Mucosa of descending colon (tissue), 3 donors: ENCODE results near the gene GLI3. TPM values are rescaled to one million over a fixed set of nuclear protein-coding genes. Genes with fewer than 3 reads are reported as not detected.

ENCODE experiments used
- ATAC-seq: fragments of 200-7000 bp; cut with Tn5 transposase; one replicate; pipeline ENCODE4 v1.9.1; 2020; ENCODE audit warnings: mild to moderate bottlenecking, moderate library complexity
- DNase-seq, 3 donors: peaks; one replicate each; pipeline ENCODE4 v3.0.0-alpha.2; 2020
- H3K36me3 ChIP-seq: fragments of 200-600 bp; one replicate; pipeline ENCODE4 v1.8.0; 2021; ENCODE audit warnings: low read depth, mild to moderate bottlenecking
- H3K4me1 ChIP-seq: fragments of 200-600 bp; one replicate; pipeline ENCODE4 v1.8.0; 2021; ENCODE audit warnings: low read depth, mild to moderate bottlenecking
- H3K4me3 ChIP-seq: fragments of 200-600 bp; one replicate; pipeline ENCODE4 v1.8.0; 2021; ENCODE audit warnings: mild to moderate bottlenecking
- H3K9me3 ChIP-seq: fragments of 200-600 bp; one replicate; pipeline ENCODE4 v1.8.0; 2021; ENCODE audit warnings: mild to moderate bottlenecking
- intact Hi-C, 2 donors: fragments of 100-400 bp; cut with DNase I in 1 of 2; cut with micrococcal nuclease in 1 of 2; formaldehyde crosslinking; loops; one replicate each; pipeline versions ENCODE4 v1.11.0 to v1.11.1; 2022; cut with DNase I, micrococcal nuclease
- total RNA-seq, 3 donors: library from RNA; stranded (reverse); fragmentation: NEBNext Ultra II Directional in 2 of 3; extraction: Animal tissue kit (Norgen Biotek cat#: 25700) in 2 of 3; gene quantifications; one replicate each; pipeline versions ENCODE4 v1.2.1 to v1.2.4, GENCODE V29; 2021 to 2023
- TF ChIP-seq, protein P1 (sequence below): fragments of 200-600 bp; IDR thresholded peaks from one replicate; pipeline ENCODE4 v1.8.0; 2022; ENCODE audit warnings: antibody characterized with exemption, mild to moderate bottlenecking
- donor health status: DM: no; HTN: no; CAD: no; lungs with moderate emphysema.
- donor health status: DM: no; HTN: no; CAD: no.
- donor health status: DM: no; HTN: yes; CAD: no.

The GLI3 gene
- total RNA-seq, 3 donors from 2014 or later = 3.0 to 56.3 (median 8.8) TPM

DNA sequence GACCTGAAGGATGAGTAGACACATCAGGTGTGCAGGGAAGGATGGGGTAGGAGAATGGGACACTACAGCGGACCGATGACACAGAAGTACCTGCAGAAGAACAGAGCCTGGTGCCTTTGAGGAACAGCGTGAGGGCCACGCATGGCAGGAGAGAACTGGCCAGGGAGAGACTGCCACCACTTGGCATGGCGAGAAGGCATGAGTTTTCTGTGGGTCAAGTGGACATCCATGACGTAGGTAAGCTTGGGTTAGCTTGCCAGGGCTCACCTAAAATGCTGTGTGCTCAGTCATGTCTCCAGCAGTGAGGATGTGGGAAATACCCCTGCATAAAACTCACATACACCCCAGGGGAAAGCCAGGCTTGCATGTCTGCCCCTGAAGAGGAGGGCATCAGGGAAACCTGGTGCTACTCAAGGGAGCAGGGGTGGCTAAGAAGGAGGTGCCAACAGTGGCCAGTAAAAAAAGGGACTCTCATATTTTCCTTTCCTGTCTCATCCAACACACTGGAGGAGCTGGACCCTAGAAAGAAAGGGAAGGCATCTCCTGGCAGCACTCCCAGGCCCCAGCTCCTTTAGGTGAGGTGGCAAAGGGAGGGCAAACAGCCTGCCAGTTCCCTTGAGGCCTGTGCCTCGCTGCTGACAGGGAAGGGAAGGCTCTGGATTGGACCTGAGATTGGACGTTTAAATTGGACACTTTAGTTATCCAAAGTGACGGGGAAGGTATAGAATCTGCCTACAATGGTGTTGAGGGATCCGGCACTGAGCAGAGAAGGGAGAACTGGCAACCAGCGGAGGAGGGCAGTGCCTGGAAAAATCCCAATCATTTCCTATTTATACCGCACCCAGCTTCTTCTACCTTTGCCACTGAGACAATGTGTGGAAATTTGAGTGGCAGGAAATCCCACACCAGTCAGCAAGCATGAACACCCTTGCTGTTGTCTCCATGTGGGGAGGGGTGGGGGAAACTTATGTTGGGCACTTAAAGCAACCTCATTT is 255.7 kb downstream of the GLI3 start:
- Histone ChIP-seq H3K4me1 (no peaks in the 10 kb centered on the region), H3K9me3 (no peaks in the 10 kb centered on the region), H3K36me3 (no peaks in the 10 kb centered on the region), H3K4me3 (no peak overlapping the region)
- intact Hi-C loops = no loop called here
- ATAC-seq (no peak), DNase-seq (no peak)
- TF ChIP-seq, protein P1, sequence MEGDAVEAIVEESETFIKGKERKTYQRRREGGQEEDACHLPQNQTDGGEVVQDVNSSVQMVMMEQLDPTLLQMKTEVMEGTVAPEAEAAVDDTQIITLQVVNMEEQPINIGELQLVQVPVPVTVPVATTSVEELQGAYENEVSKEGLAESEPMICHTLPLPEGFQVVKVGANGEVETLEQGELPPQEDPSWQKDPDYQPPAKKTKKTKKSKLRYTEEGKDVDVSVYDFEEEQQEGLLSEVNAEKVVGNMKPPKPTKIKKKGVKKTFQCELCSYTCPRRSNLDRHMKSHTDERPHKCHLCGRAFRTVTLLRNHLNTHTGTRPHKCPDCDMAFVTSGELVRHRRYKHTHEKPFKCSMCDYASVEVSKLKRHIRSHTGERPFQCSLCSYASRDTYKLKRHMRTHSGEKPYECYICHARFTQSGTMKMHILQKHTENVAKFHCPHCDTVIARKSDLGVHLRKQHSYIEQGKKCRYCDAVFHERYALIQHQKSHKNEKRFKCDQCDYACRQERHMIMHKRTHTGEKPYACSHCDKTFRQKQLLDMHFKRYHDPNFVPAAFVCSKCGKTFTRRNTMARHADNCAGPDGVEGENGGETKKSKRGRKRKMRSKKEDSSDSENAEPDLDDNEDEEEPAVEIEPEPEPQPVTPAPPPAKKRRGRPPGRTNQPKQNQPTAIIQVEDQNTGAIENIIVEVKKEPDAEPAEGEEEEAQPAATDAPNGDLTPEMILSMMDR = no peak

DNA sequence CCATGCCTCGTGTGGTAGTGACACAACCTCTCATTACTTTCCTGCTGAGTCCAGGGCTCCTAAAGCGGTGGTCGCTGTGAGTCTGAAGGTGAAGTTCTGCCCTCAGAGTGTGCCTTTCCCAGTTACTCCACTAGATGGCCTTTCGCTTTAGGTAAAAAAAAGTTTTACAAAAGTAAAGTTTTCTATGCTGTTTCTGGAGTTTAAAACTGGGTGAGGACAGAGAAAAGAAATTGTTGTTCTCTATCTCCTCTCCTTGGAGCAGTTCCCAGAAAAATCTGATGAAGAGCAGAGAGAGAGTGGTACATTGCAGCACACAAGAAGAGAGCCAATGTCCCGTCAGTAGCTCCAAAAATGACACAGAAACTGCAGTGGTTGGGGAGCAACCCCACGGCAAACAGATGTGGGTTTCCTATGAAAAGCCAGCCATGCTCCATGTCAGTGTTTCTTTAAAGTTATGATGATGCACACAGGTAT is 257.1 kb downstream of the GLI3 start:
- Histone ChIP-seq H3K4me1 (no peaks in the 10 kb centered on the region), H3K36me3 (no peaks in the 10 kb centered on the region), H3K4me3 (no peak overlapping the region), H3K9me3 (no peaks in the 10 kb centered on the region)
- intact Hi-C loops = loop anchor here (5.0 kb wide), 2 partner anchors 38 to 257 kb away; partner anchors contain the start of gene GLI3 (in 1 of the 2)
- DNase-seq (peak in 1 of 3 donors; percentile 37), ATAC-seq (no peak)
- TF ChIP-seq, protein P1 = peak; percentile 29

DNA sequence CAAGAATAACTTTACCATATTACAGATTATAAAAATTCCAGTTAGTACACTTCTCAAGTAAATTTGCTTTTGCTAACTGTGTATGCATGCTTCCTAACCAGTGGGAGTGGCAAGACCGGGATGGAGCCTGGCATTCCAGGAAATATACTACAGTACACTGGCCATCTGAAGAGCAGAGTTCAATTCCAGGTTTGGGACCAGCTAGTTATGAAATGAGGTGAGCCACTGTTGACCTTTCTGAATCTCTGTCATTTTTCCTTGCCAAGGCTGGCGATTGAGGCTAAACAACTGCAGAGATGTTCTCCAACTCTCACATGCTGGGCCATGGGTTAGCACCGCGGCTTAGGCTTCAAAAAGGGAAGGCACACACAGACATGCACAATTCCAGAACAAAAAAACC is 258.2 kb downstream of the GLI3 start:
- intact Hi-C loops = loop anchor here (5.0 kb wide), 2 partner anchors 37 to 258 kb away; partner anchors contain the start of gene GLI3 (in 1 of the 2)
- H3K9me3 ChIP-seq = no peaks in the 10 kb centered on the region
- DNase-seq (no peak), ATAC-seq (no peak)
- no peak overlapping the region for H3K4me3 ChIP-seq
- no peaks in the 10 kb centered on the region for H3K36me3 ChIP-seq
- no peaks in the 10 kb centered on the region for H3K4me1 ChIP-seq
- TF ChIP-seq, protein P1 = no peak

DNA sequence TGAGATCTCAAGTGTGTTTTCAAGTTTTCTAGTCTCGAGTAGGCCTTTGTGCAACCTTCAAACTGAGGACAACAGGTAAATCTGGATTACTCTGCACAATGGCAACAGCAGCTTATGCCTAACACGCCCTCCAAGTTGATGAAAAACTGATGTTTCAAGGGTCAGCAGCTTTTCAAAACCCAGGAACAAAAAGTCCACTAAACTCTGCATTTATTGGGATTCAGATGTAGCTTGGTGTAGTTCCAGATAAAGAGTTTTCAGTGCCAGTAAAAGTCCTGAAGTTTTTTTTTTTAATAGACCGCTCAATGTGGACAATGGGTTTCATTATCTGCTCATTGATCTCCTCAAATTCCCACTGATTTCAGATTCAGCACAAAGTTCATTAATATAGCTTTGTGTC is 259.3 kb downstream of the GLI3 start:
- DNase-seq (no peak), ATAC-seq (no peak)
- TF ChIP-seq, protein P1 = no peak
- intact Hi-C loops = loop anchor here (5.0 kb wide), 2 partner anchors 35 to 260 kb away; partner anchors contain the start of gene GLI3 (in 1 of the 2)
- Histone ChIP-seq H3K4me3 (no peak overlapping the region), H3K36me3 (no peaks in the 10 kb centered on the region), H3K4me1 (no peaks in the 10 kb centered on the region), H3K9me3 (no peaks in the 10 kb centered on the region)

DNA sequence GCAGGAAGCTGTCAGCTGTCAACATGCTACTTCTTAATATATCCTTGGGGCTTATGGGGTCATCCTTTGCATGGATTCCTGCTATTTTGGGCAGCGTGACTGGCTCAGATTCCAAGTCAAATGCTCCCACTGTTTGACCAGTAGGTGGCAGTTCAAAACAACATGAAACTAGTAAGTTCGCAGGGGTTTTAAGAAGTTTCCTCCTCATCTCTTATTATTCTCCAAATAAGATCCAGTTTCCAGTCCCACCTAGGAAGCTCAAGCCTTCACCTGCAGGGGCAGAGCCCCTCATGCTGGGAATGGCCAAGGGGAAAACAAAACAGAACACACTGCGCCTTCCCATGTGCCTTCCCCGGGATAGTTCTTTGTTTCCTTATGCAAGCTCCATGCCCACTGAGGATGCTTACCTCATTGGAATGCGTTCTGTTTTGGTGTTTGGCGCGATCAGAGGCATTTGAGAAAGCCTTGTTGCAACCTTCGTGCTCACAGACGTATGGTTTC is 259.8 kb downstream of the GLI3 start:
- no peaks in the 10 kb centered on the region for H3K4me1 ChIP-seq
- ATAC-seq (peak; percentile 26), DNase-seq (peak in 1 of 3 donors; percentile 31)
- TF ChIP-seq, protein P1 = peak; percentile 32
- no peaks in the 10 kb centered on the region for H3K36me3 ChIP-seq
- no peaks in the 10 kb centered on the region for H3K9me3 ChIP-seq
- intact Hi-C loops = loop anchor here (5.0 kb wide), 2 partner anchors 35 to 260 kb away; partner anchors contain the start of gene GLI3 (in 1 of the 2)
- no peak overlapping the region for H3K4me3 ChIP-seq
